Measurements from ENCODE around the gene PLA2G4A. TPM values are rescaled to one million over a fixed set of nuclear protein-coding genes. Genes with fewer than 3 reads are reported as not detected.

The PLA2G4A gene
- total RNA-seq, 1 donor from 2014 or later: 2.8 TPM

DNA sequence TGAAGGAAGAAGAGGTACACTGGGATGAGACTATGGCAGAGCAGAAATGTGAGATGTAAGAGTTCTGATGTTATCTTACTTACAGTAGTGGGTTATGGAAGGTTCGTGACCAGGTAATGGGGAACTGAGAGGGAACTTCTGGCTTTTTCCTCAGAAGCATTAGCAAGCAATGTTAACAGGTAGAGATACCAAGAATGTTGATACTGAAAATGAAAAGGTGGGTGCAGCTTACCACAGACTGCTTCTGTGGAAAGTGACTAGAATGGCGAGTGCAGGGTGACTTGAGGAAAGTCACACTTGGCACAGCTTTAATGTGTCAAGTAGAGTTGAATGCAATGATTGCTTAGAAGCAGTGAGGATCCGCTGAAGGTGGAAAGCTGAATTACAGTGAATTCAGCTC is 70.8 kb downstream of the PLA2G4A start:
- no peak for DNase-seq (ENCODE audit: extremely low spot score, unreplicated experiment)
- TF ChIP-seq, protein P1, sequence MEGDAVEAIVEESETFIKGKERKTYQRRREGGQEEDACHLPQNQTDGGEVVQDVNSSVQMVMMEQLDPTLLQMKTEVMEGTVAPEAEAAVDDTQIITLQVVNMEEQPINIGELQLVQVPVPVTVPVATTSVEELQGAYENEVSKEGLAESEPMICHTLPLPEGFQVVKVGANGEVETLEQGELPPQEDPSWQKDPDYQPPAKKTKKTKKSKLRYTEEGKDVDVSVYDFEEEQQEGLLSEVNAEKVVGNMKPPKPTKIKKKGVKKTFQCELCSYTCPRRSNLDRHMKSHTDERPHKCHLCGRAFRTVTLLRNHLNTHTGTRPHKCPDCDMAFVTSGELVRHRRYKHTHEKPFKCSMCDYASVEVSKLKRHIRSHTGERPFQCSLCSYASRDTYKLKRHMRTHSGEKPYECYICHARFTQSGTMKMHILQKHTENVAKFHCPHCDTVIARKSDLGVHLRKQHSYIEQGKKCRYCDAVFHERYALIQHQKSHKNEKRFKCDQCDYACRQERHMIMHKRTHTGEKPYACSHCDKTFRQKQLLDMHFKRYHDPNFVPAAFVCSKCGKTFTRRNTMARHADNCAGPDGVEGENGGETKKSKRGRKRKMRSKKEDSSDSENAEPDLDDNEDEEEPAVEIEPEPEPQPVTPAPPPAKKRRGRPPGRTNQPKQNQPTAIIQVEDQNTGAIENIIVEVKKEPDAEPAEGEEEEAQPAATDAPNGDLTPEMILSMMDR (conservative IDR thresholded peaks at IDR 0.05): no peak
- Mint-ChIP-seq H3K36me3 (no peaks in the 10 kb centered on the region), H3K9me3 (peaks cover 12% of the 10 kb centered on the region), H3K4me3 (no peak overlapping the region), H3K27ac (no peak overlapping the region), H3K4me1 (ENCODE audit: unreplicated experiment) (peaks cover 5% of the 10 kb centered on the region), H3K27me3 (peaks cover 8% of the 10 kb centered on the region)

DNA sequence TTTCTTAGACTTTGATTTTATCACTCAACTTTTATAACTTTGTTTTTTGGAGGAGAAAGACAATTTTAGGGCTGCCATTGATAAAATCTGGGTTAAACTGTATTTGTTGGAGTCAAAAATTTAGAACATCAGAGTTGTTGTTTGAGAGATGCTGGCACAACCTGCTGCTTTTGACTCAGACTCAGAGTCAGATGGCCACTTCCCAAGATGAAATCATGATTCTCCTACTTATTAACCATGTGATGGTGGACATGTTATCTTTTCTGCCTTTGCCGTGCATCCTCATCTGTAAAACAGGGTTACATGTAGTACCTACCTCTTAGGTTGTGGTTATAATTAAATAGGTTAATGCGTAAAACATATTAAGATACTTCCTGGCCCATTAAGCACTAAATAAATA is 71.2 kb downstream of the PLA2G4A start:
- H3K4me3 Mint-ChIP-seq: no peak overlapping the region
- TF ChIP-seq, protein P1 (conservative IDR thresholded peaks at IDR 0.05): no peak
- H3K36me3 Mint-ChIP-seq: no peaks in the 10 kb centered on the region

DNA sequence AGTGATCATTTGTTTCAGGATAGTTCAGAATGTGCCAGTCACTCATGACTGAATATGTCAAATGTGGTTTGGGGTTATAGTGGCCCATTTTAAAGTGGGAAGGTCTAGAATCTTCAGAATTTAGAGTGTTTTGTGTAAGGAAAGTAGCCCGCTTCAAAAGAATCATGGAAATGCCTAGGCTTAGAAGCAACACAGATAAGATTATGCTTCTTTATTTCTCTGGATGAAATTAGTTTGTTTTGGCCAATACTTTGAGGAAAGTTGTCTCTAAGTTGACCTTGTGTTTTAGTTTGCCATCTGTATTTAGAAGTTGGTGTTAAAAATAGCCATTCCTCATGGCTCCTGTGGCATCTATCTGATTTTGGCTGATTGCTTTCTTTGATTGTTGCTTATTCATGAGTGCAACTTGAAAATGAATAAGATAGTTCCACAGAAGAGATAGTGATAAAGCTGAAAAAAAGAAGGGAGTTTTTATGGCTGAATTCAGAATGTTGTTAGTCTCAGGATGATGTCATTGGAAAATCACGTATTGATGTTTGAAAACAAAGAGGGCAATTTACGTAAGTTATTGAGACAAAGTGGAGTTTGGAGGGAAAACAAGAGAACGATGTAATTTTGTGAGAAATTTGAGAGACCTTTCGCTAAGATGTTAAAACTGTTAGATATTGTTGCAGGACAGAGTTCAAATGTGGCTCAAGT is 71.9 kb downstream of the PLA2G4A start:
- no peaks in the 10 kb centered on the region for H3K36me3 Mint-ChIP-seq
- peaks cover 6% of the 10 kb centered on the region for H3K4me1 Mint-ChIP-seq (ENCODE audit: unreplicated experiment)
- H3K9me3 Mint-ChIP-seq: peaks cover 12% of the 10 kb centered on the region
- H3K27ac Mint-ChIP-seq: no peak overlapping the region
- TF ChIP-seq, protein P1 (conservative IDR thresholded peaks at IDR 0.05): no peak
- H3K27me3 Mint-ChIP-seq: peaks cover 8% of the 10 kb centered on the region
- H3K4me3 Mint-ChIP-seq: no peak overlapping the region
- no peak for DNase-seq (ENCODE audit: extremely low spot score, unreplicated experiment)

More for the DNA sequence above, 71.2 kb downstream of the PLA2G4A start:
- Mint-ChIP-seq H3K9me3 (peaks cover 12% of the 10 kb centered on the region), H3K27me3 (peaks cover 8% of the 10 kb centered on the region), H3K4me1 (ENCODE audit: unreplicated experiment) (peaks cover 5% of the 10 kb centered on the region), H3K27ac (no peak overlapping the region)
- DNase-seq (ENCODE audit: extremely low spot score, unreplicated experiment): no peak

DNA sequence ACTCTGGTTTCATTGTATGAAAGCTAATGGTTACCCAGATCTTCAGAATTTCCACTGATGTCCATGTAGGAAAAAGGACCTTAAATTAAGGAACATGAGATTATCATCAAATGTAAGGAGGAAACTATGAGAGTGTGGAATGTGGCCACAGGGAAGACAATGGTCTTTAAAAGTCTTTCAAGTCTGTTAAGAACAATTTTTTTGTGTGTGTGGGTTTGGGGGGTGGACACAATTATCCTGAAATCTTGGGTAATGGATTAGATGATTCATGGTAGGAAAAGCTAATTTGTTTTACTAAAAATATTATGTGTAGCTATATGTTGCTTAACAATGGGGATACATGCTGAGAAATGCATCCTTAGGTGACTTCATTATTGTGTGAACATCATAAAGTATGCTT is 72.9 kb downstream of the PLA2G4A start:
- H3K4me1 Mint-ChIP-seq (ENCODE audit: unreplicated experiment): peaks cover 10% of the 10 kb centered on the region
- no peaks in the 10 kb centered on the region for H3K36me3 Mint-ChIP-seq
- H3K27me3 Mint-ChIP-seq: peaks cover 8% of the 10 kb centered on the region
- no peak overlapping the region for H3K4me3 Mint-ChIP-seq
- TF ChIP-seq, protein P1 (conservative IDR thresholded peaks at IDR 0.05): no peak
- DNase-seq (ENCODE audit: extremely low spot score, unreplicated experiment): no peak
- H3K27ac Mint-ChIP-seq: no peak overlapping the region
- H3K9me3 Mint-ChIP-seq: peaks cover 11% of the 10 kb centered on the region

DNA sequence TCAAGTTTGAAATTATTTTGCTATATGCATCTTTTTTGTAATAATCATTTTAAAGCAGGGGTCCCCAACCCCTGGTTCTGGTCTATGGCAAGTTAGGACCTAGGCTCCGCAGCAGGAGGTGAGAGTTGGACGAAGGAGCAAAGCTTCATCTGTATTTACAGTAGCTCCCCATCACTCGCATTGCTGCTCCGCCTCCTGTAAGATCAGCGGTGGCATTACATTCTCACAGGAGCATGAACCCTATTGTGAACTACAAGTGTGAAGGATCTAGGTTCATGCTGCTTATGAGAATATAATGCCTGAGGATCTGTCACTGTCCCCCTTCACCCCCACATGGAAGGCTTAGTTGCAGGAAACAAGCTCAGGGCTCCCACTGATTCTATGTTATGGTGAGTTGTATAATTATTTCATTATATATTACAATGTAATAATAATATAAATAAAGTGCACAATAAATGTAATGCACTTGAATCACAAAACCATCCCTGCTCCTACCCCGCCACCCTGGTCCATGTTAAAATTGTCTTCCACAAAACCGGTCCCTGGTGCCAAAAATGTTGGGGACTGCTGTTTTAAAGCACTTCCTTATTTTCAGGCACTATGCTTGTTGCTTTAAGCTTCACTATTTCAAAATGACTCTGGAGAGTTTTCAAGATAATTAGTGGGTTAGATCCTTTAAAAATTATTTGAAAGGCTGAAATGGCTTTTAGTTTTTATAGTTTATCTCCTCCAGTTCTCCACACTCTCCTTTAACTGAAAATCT is 74.8 kb downstream of the PLA2G4A start:
- H3K36me3 Mint-ChIP-seq: no peaks in the 10 kb centered on the region
- no peak overlapping the region for H3K4me3 Mint-ChIP-seq
- H3K4me1 Mint-ChIP-seq (ENCODE audit: unreplicated experiment): peaks cover 10% of the 10 kb centered on the region
- peaks cover 4% of the 10 kb centered on the region for H3K27me3 Mint-ChIP-seq
- TF ChIP-seq, protein P1 (conservative IDR thresholded peaks at IDR 0.05): no peak
- no peak overlapping the region for H3K27ac Mint-ChIP-seq
- DNase-seq (ENCODE audit: extremely low spot score, unreplicated experiment): no peak
- H3K9me3 Mint-ChIP-seq: peaks cover 8% of the 10 kb centered on the region
